OCI-LY3 (cell line): ENCODE results near the gene ARHGAP26.
"Not testable (repeated sequence)": the region's sequence is repeated elsewhere in the genome, so short reads cannot be mapped to it uniquely, and the experiment has no call there.

Experiments used
- H2AFZ ChIP-seq: fragments of 200-600, 300-600 bp; shearing (Covaris generic); 2 replicates; pipeline ENCODE4 v1.6.0; 2014; ENCODE audit warnings: antibody characterized with exemption, low read depth, low read length
- H3K27ac ChIP-seq: fragments of 200-600, 300-600 bp; sonication (generic); 2 replicates; pipeline ENCODE4 v1.5.1; 2014; ENCODE audit warnings: mild to moderate bottlenecking, low read length, moderate library complexity, mixed read lengths
- H3K27me3 ChIP-seq: fragments of 200-600, 300-600 bp; sonication (generic); 2 replicates; pipeline ENCODE4 v1.6.1; 2014; ENCODE audit warnings: low read depth, low read length, mixed read lengths
- H3K36me3 ChIP-seq: fragments of 200-600, 300-600 bp; sonication (generic); replicated peaks from 2 replicates; pipeline ENCODE3; 2014; ENCODE audit warnings: low read depth, low read length, mixed read lengths
- H3K4me1 ChIP-seq: fragments of 300-600, 200-600 bp; sonication (generic); 2 replicates; pipeline ENCODE4 v1.6.1; 2014; ENCODE audit warnings: low read length, mixed read lengths
- H3K4me2 ChIP-seq: fragments of 200-600, 300-600 bp; sonication (generic); 2 replicates; pipeline ENCODE4 v1.6.1; 2014; ENCODE audit warnings: low read length, mixed read lengths
- H3K4me3 ChIP-seq: fragments of 300-600, 200-600 bp; sonication (generic); 2 replicates; pipeline ENCODE4 v1.5.1; 2014; ENCODE audit warnings: antibody characterized with exemption, mild to moderate bottlenecking, low read length, moderate library complexity
- H3K79me2 ChIP-seq: fragments of 300-600, 200-600 bp; shearing (Covaris generic); 2 replicates; pipeline ENCODE4 v1.6.1; 2014; ENCODE audit warnings: mild to moderate bottlenecking, low read length, mixed read lengths
- H3K9ac ChIP-seq: fragments of 300-600, 200-600 bp; shearing (Covaris generic); 2 replicates; pipeline ENCODE4 v1.6.0; 2014; ENCODE audit warnings: mild to moderate bottlenecking, low read length, moderate library complexity
- H3K9me3 ChIP-seq: fragments of 200-600, 300-600 bp; shearing (Covaris generic); 2 replicates; pipeline ENCODE4 v1.6.1; 2014; ENCODE audit warnings: low read length, mixed read lengths; ENCODE audit not compliant: insufficient read depth
- H4K20me1 ChIP-seq: fragments of 200-600, 300-600 bp; sonication (generic); 2 replicates; pipeline ENCODE4 v1.6.1; 2016; ENCODE audit warnings: low read length, mixed read lengths; ENCODE audit not compliant: insufficient read depth
- CTCF ChIP-seq: fragments of 200-600, 300-600 bp; sonication (generic); IDR thresholded peaks from 2 replicates; pipeline ENCODE4 v1.5.1; 2014; ENCODE audit warnings: antibody characterized with exemption, low read length, low read depth
- EZH2phosphoT487 ChIP-seq: fragments of 200-600 bp; shearing (Covaris generic); IDR thresholded peaks from 2 replicates; pipeline ENCODE4 v1.6.1; 2018; ENCODE audit warnings: antibody characterized with exemption, mixed run types, low read depth

Gene ARHGAP26

GRCh38 chr5:142946547-142947426 is 176.6 kb downstream of the ARHGAP26 start:
- no peak for TF ChIP-seq EZH2phosphoT487
- TF ChIP-seq CTCF: no peak
- Histone ChIP-seq H2AFZ (no peak overlapping the region), H3K4me1 (peaks cover 3% of the 10 kb centered on the region; the same call in 1 of the 2 replicates), H3K27me3 (no peaks in the 10 kb centered on the region), H4K20me1 (no peaks in the 10 kb centered on the region), H3K27ac (no peak overlapping the region), H3K9me3 (no peaks in the 10 kb centered on the region), H3K79me2 (no peaks in the 10 kb centered on the region), H3K4me2 (no peak overlapping the region), H3K36me3 (no peaks in the 10 kb centered on the region), H3K4me3 (no peak overlapping the region), H3K9ac (no peak overlapping the region)

GRCh38 chr5:142947427-142947709 is 177.2 kb downstream of the ARHGAP26 start:
- H3K27me3 ChIP-seq: no peaks in the 10 kb centered on the region
- no peak overlapping the region for H3K4me2 ChIP-seq
- no peak overlapping the region for H3K4me3 ChIP-seq
- H3K9me3 ChIP-seq: no peaks in the 10 kb centered on the region
- H3K36me3 ChIP-seq: no peaks in the 10 kb centered on the region
- H3K79me2 ChIP-seq: no peaks in the 10 kb centered on the region
- no peak overlapping the region for H3K9ac ChIP-seq
- no peaks in the 10 kb centered on the region for H4K20me1 ChIP-seq
- peaks cover 3% of the 10 kb centered on the region; the same call in 1 of the 2 replicates for H3K4me1 ChIP-seq
- TF ChIP-seq EZH2phosphoT487 (no peak), CTCF (no peak)
- no peak overlapping the region for H2AFZ ChIP-seq
- H3K27ac ChIP-seq: no peak overlapping the region

- TF ChIP-seq CTCF (no peak), EZH2phosphoT487 (no peak)
- Histone ChIP-seq H3K27ac (no peak overlapping the region), H3K9me3 (no peaks in the 10 kb centered on the region)
These were observed 182.1 kb downstream of the ARHGAP26 start for GRCh38 chr5:142952229-142952628.

GRCh38 chr5:142952871-142953270 is 182.7 kb downstream of the ARHGAP26 start:
- H3K4me2 ChIP-seq, H2AFZ ChIP-seq, H3K9me3 ChIP-seq, H3K27ac ChIP-seq, H3K4me3 ChIP-seq, H3K79me2 ChIP-seq, H3K4me1 ChIP-seq, H3K9ac ChIP-seq, H4K20me1 ChIP-seq, H3K36me3 ChIP-seq, H3K27me3 ChIP-seq: not testable (repeated sequence)

More at GRCh38 chr5:142952229-142952628, 182.1 kb downstream of the ARHGAP26 start:
- Histone ChIP-seq H2AFZ (no peak overlapping the region), H3K9ac (no peak overlapping the region), H3K36me3 (no peaks in the 10 kb centered on the region), H4K20me1 (no peaks in the 10 kb centered on the region), H3K27me3 (no peaks in the 10 kb centered on the region), H3K4me2 (no peak overlapping the region), H3K4me3 (no peak overlapping the region), H3K79me2 (no peaks in the 10 kb centered on the region), H3K4me1 (peaks cover 3% of the 10 kb centered on the region; the same call in 1 of the 2 replicates)
